Kidney glomerular epithelial cell (primary cell): ENCODE data around the gene PPP6R1.

Experiments used
- DNase-seq: peaks from one replicate; lab custom pipeline; 2025; lab: John Stamatoyannopoulos, UW

The PPP6R1 gene

DNA sequence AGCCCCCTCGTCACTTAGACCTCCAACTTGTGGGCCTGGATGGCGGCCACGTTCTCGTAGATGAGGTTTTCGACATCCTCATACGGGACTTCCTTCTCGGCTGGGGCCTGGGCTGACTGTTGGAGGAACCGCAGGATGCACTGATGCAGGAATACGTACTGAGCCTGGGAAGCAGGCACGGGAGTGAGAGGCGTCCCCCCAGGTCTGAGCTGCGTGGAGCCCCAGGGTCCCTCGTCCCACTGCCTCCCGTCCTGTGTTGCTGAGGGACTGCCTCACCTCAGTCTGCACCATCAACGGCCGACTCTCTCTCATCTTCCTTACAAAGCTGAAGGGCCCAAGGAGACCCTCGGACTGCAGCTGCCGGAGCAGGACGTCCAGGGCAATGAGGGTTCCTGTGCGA, 77.1 kb downstream of the PPP6R1 start:
- no peak for DNase-seq
